ENCODE results near the gene KDELR1.

DNA sequence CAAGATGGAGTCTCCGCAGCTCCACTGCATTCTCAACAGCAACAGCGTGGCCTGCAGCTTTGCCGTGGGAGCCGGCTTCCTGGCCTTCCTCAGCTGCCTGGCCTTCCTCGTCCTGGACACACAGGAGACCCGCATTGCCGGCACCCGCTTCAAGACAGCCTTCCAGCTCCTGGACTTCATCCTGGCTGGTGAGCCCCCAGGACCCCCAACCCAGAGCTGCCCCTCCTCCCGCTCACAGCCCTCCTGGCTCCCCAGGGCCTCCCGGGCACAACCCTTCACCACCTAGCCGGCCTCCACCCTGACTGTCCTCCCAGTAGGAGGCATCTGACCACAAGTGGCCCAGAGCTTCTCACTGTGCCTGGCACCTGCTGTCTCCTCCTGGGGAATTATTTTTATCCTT is 17.8 kb downstream of the KDELR1 start:
- TF ChIP-seq CTCF (IDR thresholded peaks at IDR 0.05; ENCODE audit: low read length) (no peak), EZH2 (IDR thresholded peaks at IDR 0.05; ENCODE audit: borderline replicate concordance, low read length) (no peak)
